HG03135 (cell line): ENCODE data around the gene HHIPL1.

ENCODE experiments used
- ATAC-seq: cut with Tn5 transposase; IDR thresholded peaks from one replicate; pipeline ENCODE4 v1.9.1; 2021; ENCODE audit warnings: mild to moderate bottlenecking, moderate library complexity; ENCODE audit not compliant: unreplicated experiment

The HHIPL1 gene

GRCh38 chr14:99644723-99645544 lies at the start of gene HHIPL1:
Gene HHIPL1, plus strand, starts transcription at chr14:99645129. Its CDS starts 79 bp downstream, at chr14:99645208.
- ATAC-seq = no peak

GRCh38 chr14:99595524-99595923 lies 49.4 kb upstream of the HHIPL1 start:
- no peak for ATAC-seq

- ATAC-seq = no peak
Observed at GRCh38 chr14:99596071-99596627, 48.8 kb upstream of the HHIPL1 start.

GRCh38 chr14:99596772-99597171 lies 48.2 kb upstream of the HHIPL1 start:
- ATAC-seq = no peak

GRCh38 chr14:99597911-99598600 lies 46.9 kb upstream of the HHIPL1 start:
- no peak for ATAC-seq

GRCh38 chr14:99598774-99599173 lies 46.2 kb upstream of the HHIPL1 start:
- no peak for ATAC-seq

- no peak for ATAC-seq
Observed at GRCh38 chr14:99599393-99599792, 45.5 kb upstream of the HHIPL1 start.

- ATAC-seq = no peak
Observed at GRCh38 chr14:99600232-99600888, 44.6 kb upstream of the HHIPL1 start.

- no peak for ATAC-seq
Observed at GRCh38 chr14:99601361-99601831, 43.5 kb upstream of the HHIPL1 start.

GRCh38 chr14:99602054-99602787 lies 42.7 kb upstream of the HHIPL1 start:
- no peak for ATAC-seq

GRCh38 chr14:99602788-99603415 lies 42.0 kb upstream of the HHIPL1 start:
- ATAC-seq = no peak

GRCh38 chr14:99603471-99604277 lies 41.3 kb upstream of the HHIPL1 start, which contains the start of gene CCDC85C:
Gene CCDC85C, minus strand, starts transcription at chr14:99604207. Its CDS starts 248 bp downstream, at chr14:99603959.
- ATAC-seq = peak; percentile 21

- peak; percentile 92 for ATAC-seq
Observed at GRCh38 chr14:99604278-99604765, 40.6 kb upstream of the HHIPL1 start.

- peak; percentile 21 for ATAC-seq
Observed at GRCh38 chr14:99604766-99605298, 40.1 kb upstream of the HHIPL1 start.

- no peak for ATAC-seq
Observed at GRCh38 chr14:99605299-99605961, 39.5 kb upstream of the HHIPL1 start.

- no peak for ATAC-seq
Observed at GRCh38 chr14:99606359-99606758, 38.6 kb upstream of the HHIPL1 start.

- ATAC-seq = no peak
Observed at GRCh38 chr14:99608591-99608990, 36.3 kb upstream of the HHIPL1 start.
